ENCODE data around the gene LNPK.
A peak's percentile ranks its signal among the peaks of the same experiment; 100 is the strongest.
"Not testable (repeated sequence)": the region's sequence is repeated elsewhere in the genome, so short reads cannot be mapped to it uniquely, and the experiment has no call there.

The LNPK gene

GRCh38 chr2:176001916-176002687 is at the start of gene LNPK:
Gene LNPK, minus strand, starts transcription at chr2:176002267. Its CDS starts 6,683 bp downstream, at chr2:175995584.
- DNase-seq (ENCODE audit: low read depth, low spot score): peak; percentile 97

GRCh38 chr2:176039375-176039774 is 37.3 kb upstream of the LNPK start:
- no peak for DNase-seq (ENCODE audit: low read depth, low spot score)

- DNase-seq (ENCODE audit: low read depth, low spot score): no peak
Measured at GRCh38 chr2:176038694-176039093, 36.6 kb upstream of the LNPK start.

GRCh38 chr2:176035013-176035691 is 33.1 kb upstream of the LNPK start:
- DNase-seq (ENCODE audit: low read depth, low spot score): no peak

GRCh38 chr2:176027806-176028205 is 25.7 kb upstream of the LNPK start:
- no peak for DNase-seq (ENCODE audit: low read depth, low spot score)

GRCh38 chr2:176025932-176026331 is 23.9 kb upstream of the LNPK start:
- no peak for DNase-seq (ENCODE audit: low read depth, low spot score)

- DNase-seq (ENCODE audit: low read depth, low spot score): no peak
Measured at GRCh38 chr2:176024083-176024482, 22.0 kb upstream of the LNPK start.

GRCh38 chr2:176022048-176022447 is 20.0 kb upstream of the LNPK start:
- no peak for DNase-seq (ENCODE audit: low read depth, low spot score)

- DNase-seq (ENCODE audit: low read depth, low spot score): no peak
Measured at GRCh38 chr2:176020400-176020799, 18.3 kb upstream of the LNPK start.

GRCh38 chr2:176018708-176019107 is 16.6 kb upstream of the LNPK start:
- DNase-seq (ENCODE audit: low read depth, low spot score): no peak

GRCh38 chr2:176009445-176009844 is 7.4 kb upstream of the LNPK start:
- DNase-seq (ENCODE audit: low read depth, low spot score): no peak

GRCh38 chr2:176004934-176005333 is 2.9 kb upstream of the LNPK start:
- DNase-seq (ENCODE audit: low read depth, low spot score): no peak

- DNase-seq (ENCODE audit: low read depth, low spot score): no peak
Measured at GRCh38 chr2:176003958-176004357, 1.9 kb upstream of the LNPK start.

GRCh38 chr2:176002688-176003210 is 682 bp upstream of the LNPK start:
- DNase-seq (ENCODE audit: low read depth, low spot score): peak; percentile 56

GRCh38 chr2:176001281-176001915 is 669 bp downstream of the LNPK start:
- DNase-seq (ENCODE audit: low read depth, low spot score): peak; percentile 63

GRCh38 chr2:175999283-175999819 is 2.7 kb downstream of the LNPK start:
- no peak for DNase-seq (ENCODE audit: low read depth, low spot score)

- DNase-seq (ENCODE audit: low read depth, low spot score): no peak
Measured at GRCh38 chr2:175990099-175990498, 12.0 kb downstream of the LNPK start.

- not testable (repeated sequence) for DNase-seq (ENCODE audit: low read depth, low spot score)
Measured at GRCh38 chr2:175987126-175987525, 14.9 kb downstream of the LNPK start.

GRCh38 chr2:175984846-175985245 is 17.2 kb downstream of the LNPK start:
- no peak for DNase-seq (ENCODE audit: low read depth, low spot score)

GRCh38 chr2:175981551-175981950 is 20.5 kb downstream of the LNPK start:
- DNase-seq (ENCODE audit: low read depth, low spot score): no peak

GRCh38 chr2:175976391-175977157 is 25.5 kb downstream of the LNPK start:
- DNase-seq (ENCODE audit: low read depth, low spot score): peak; percentile 26

Data from astrocyte of the hippocampus (primary cell).